Measurements from ENCODE around the gene GCSAM.

DNA sequence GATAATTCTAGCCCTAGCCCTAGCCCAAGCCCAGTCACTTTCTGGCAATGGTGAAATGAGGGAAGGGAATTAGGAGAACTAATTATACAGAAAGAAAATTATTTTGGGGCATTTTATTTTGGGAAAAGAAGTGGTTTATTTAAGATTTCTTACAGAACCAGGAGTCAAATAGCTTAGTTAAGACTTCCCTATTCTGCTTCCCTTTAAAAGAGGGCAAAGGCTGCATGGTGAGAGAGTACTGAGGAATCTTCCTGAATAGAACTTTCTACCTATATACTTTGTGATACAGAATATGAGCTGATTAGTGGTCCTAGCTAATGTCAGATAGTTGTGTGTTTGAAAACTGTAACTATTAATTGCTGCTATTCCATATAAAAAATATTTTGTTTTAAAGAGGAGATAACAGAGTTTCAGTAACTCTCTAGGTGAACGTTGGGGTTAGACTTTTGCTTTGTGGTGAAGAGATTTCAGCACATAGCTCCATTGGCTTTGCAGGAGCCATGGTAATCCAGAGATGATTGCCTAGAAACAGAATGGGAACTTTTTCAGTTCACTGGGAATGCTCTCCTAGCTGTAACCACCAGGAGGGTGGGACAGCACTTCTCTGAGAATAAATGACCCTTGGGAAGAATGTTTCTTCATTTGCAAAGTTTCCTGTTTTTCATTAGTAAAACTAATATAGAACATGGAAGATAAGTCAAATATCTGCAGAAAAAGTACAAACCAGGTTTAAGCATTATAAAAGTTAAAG lies 5.3 kb upstream of the GCSAM start:
- TF ChIP-seq POLR2A (IDR thresholded peaks at IDR 0.05; ENCODE audit: low read depth, low read length) = no peak
- TF ChIP-seq POLR2AphosphoS5 (IDR thresholded peaks at IDR 0.05; ENCODE audit: low read depth, low read length) = no peak

All from GM12892 (cell line).